Measurements from ENCODE around the gene TES. TPM values are rescaled to one million over a fixed set of nuclear protein-coding genes. Genes with fewer than 3 reads are reported as not detected.

Gene TES
- total and polyA plus RNA-seq, 4 donors: 5.7 to 11.8 (median 7.5) TPM

DNA sequence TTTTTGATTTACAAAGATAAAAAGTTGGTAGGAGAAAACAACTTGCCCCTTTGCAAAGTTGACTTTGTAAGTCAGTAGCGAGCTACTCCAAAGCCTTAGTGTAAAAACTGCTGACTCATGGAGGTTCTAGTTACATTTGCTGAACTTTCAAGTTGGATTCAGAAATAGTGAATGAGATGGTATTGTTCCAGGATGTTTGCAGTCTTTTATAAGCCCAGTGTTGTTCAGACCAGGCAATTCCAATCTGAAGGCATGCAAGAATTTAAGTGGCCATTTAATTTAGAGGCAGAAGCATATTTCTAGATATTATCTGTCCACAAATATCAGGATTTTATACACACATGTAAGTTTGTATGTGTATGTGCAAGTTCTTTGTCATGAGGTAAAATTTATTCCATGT, 21.6 kb downstream of the TES start:
- Histone ChIP-seq H3K4me1 (ENCODE audit: control insufficient read depth in 4 of 4, insufficient read depth in 4 of 4, low read length in 3 of 4) (peaks cover 0 to 7% (median 5%) of the 10 kb centered on the region in 4 donors), H3K9me3 (ENCODE audit: control insufficient read depth in 4 of 4, low read length in 3 of 4) (no peaks in the 10 kb centered on the region), H3K9ac (ENCODE audit: low read depth in 1 of 2, low read length in 2 of 2) (no peak overlapping the region), H3K27ac (ENCODE audit: low read depth in 1 of 2, low read length in 2 of 2) (no peak overlapping the region), H3K27me3 (ENCODE audit: control insufficient read depth in 4 of 4, insufficient read depth in 4 of 4, low read length in 3 of 4) (no peaks in the 10 kb centered on the region), H3K4me3 (ENCODE audit: low read depth in 1 of 3, low read length in 3 of 3) (no peak overlapping the region), H3K36me3 (ENCODE audit: control insufficient read depth in 4 of 4, insufficient read depth in 3 of 4, low read depth in 1 of 4, low read length in 3 of 4) (no peaks in the 10 kb centered on the region)
- TF ChIP-seq JUND (IDR thresholded peaks at IDR 0.05): no peak
- no peak for TF ChIP-seq EGR1 (IDR thresholded peaks at IDR 0.05; ENCODE audit: low read depth in 2 of 2)
- TF ChIP-seq, protein P1, sequence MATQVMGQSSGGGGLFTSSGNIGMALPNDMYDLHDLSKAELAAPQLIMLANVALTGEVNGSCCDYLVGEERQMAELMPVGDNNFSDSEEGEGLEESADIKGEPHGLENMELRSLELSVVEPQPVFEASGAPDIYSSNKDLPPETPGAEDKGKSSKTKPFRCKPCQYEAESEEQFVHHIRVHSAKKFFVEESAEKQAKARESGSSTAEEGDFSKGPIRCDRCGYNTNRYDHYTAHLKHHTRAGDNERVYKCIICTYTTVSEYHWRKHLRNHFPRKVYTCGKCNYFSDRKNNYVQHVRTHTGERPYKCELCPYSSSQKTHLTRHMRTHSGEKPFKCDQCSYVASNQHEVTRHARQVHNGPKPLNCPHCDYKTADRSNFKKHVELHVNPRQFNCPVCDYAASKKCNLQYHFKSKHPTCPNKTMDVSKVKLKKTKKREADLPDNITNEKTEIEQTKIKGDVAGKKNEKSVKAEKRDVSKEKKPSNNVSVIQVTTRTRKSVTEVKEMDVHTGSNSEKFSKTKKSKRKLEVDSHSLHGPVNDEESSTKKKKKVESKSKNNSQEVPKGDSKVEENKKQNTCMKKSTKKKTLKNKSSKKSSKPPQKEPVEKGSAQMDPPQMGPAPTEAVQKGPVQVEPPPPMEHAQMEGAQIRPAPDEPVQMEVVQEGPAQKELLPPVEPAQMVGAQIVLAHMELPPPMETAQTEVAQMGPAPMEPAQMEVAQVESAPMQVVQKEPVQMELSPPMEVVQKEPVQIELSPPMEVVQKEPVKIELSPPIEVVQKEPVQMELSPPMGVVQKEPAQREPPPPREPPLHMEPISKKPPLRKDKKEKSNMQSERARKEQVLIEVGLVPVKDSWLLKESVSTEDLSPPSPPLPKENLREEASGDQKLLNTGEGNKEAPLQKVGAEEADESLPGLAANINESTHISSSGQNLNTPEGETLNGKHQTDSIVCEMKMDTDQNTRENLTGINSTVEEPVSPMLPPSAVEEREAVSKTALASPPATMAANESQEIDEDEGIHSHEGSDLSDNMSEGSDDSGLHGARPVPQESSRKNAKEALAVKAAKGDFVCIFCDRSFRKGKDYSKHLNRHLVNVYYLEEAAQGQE (IDR thresholded peaks at IDR 0.05): no peak
- TF ChIP-seq FOXA1 (IDR thresholded peaks at IDR 0.05): no peak
- peak; percentile 21 for TF ChIP-seq YY1 (IDR thresholded peaks at IDR 0.05)
- TF ChIP-seq, protein P2, sequence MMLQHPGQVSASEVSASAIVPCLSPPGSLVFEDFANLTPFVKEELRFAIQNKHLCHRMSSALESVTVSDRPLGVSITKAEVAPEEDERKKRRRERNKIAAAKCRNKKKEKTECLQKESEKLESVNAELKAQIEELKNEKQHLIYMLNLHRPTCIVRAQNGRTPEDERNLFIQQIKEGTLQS (IDR thresholded peaks at IDR 0.05): no peak
- no peak for DNase-seq (ENCODE audit: low spot score)
- WGBS: 15% methylated on average over 1 of the region's 1 CpG

DNA sequence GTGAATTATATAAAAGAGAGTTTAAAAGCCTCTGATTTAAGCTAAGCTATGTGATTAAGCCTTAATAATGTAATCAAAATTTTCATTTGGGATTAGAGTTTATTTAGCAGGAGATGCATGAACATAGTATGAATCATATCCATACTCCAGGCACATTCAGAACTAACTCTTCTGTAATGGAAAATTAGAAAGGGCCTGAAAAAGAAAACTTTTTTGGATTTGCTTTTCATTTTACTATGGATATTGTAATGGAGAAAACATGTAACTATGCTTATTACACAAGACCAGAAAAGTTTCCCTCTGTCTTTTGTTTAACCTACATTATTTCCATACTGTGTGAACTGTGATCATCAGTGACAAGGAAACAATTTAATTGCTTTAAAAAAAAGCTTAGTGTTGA, 22.0 kb downstream of the TES start:
- Histone ChIP-seq H3K27me3 (ENCODE audit: control insufficient read depth in 4 of 4, insufficient read depth in 4 of 4, low read length in 3 of 4) (no peaks in the 10 kb centered on the region), H3K36me3 (ENCODE audit: control insufficient read depth in 4 of 4, insufficient read depth in 3 of 4, low read depth in 1 of 4, low read length in 3 of 4) (no peaks in the 10 kb centered on the region), H3K9me3 (ENCODE audit: control insufficient read depth in 4 of 4, low read length in 3 of 4) (no peaks in the 10 kb centered on the region), H3K9ac (ENCODE audit: low read depth in 1 of 2, low read length in 2 of 2) (no peak overlapping the region), H3K4me3 (ENCODE audit: low read depth in 1 of 3, low read length in 3 of 3) (no peak overlapping the region), H3K27ac (ENCODE audit: low read depth in 1 of 2, low read length in 2 of 2) (no peak overlapping the region), H3K4me1 (ENCODE audit: control insufficient read depth in 4 of 4, insufficient read depth in 4 of 4, low read length in 3 of 4) (peaks cover 0 to 7% (median 5%) of the 10 kb centered on the region in 4 donors)
- TF ChIP-seq, protein P3, sequence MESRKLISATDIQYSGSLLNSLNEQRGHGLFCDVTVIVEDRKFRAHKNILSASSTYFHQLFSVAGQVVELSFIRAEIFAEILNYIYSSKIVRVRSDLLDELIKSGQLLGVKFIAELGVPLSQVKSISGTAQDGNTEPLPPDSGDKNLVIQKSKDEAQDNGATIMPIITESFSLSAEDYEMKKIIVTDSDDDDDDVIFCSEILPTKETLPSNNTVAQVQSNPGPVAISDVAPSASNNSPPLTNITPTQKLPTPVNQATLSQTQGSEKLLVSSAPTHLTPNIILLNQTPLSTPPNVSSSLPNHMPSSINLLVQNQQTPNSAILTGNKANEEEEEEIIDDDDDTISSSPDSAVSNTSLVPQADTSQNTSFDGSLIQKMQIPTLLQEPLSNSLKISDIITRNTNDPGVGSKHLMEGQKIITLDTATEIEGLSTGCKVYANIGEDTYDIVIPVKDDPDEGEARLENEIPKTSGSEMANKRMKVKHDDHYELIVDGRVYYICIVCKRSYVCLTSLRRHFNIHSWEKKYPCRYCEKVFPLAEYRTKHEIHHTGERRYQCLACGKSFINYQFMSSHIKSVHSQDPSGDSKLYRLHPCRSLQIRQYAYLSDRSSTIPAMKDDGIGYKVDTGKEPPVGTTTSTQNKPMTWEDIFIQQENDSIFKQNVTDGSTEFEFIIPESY (IDR thresholded peaks at IDR 0.05): peak; percentile 23
- TF ChIP-seq SP1 (IDR thresholded peaks at IDR 0.05) (no peak), YY1 (IDR thresholded peaks at IDR 0.05) (peak; percentile 4), EGR1 (IDR thresholded peaks at IDR 0.05; ENCODE audit: low read depth in 2 of 2) (no peak)
- no peak for DNase-seq (ENCODE audit: low spot score)

DNA sequence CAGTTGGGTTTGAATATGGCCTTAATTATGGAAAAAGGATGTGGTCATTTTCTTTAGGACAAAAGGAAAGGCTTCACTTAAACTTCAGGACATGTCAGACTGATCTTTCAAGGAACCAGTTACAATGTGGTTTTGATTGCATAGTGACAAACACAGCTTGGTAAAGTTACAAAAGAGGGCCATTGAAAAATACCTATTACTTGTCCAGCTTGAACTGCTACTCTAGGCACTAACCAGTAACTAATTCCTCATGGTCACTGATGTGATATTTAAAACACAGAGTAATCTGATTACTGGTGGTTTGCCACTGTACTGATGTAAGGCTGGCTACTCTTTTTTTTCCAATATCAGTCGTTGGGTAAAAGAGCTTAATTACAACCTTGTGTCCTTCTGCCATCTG, 22.6 kb downstream of the TES start:
- no peak for DNase-seq (ENCODE audit: low spot score)
- Histone ChIP-seq H3K4me1 (ENCODE audit: control insufficient read depth in 4 of 4, insufficient read depth in 4 of 4, low read length in 3 of 4) (peaks cover 0 to 7% (median 5%) of the 10 kb centered on the region in 4 donors), H3K4me3 (ENCODE audit: low read depth in 1 of 3, low read length in 3 of 3) (no peak overlapping the region), H3K9ac (ENCODE audit: low read depth in 1 of 2, low read length in 2 of 2) (no peak overlapping the region), H3K27me3 (ENCODE audit: control insufficient read depth in 4 of 4, insufficient read depth in 4 of 4, low read length in 3 of 4) (no peaks in the 10 kb centered on the region), H3K9me3 (ENCODE audit: control insufficient read depth in 4 of 4, low read length in 3 of 4) (no peaks in the 10 kb centered on the region), H3K36me3 (ENCODE audit: control insufficient read depth in 4 of 4, insufficient read depth in 3 of 4, low read depth in 1 of 4, low read length in 3 of 4) (no peaks in the 10 kb centered on the region), H3K27ac (ENCODE audit: low read depth in 1 of 2, low read length in 2 of 2) (no peak overlapping the region)
- TF ChIP-seq, protein P4, sequence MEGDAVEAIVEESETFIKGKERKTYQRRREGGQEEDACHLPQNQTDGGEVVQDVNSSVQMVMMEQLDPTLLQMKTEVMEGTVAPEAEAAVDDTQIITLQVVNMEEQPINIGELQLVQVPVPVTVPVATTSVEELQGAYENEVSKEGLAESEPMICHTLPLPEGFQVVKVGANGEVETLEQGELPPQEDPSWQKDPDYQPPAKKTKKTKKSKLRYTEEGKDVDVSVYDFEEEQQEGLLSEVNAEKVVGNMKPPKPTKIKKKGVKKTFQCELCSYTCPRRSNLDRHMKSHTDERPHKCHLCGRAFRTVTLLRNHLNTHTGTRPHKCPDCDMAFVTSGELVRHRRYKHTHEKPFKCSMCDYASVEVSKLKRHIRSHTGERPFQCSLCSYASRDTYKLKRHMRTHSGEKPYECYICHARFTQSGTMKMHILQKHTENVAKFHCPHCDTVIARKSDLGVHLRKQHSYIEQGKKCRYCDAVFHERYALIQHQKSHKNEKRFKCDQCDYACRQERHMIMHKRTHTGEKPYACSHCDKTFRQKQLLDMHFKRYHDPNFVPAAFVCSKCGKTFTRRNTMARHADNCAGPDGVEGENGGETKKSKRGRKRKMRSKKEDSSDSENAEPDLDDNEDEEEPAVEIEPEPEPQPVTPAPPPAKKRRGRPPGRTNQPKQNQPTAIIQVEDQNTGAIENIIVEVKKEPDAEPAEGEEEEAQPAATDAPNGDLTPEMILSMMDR (IDR thresholded peaks at IDR 0.05; ENCODE audit: low read depth, low read length, missing input control): no peak
- WGBS: 92% methylated on average over 1 of the region's 1 CpG

Measured in liver (tissue), 9 donors.